ENCODE results near the gene SLC15A1. TPM values are rescaled to one million over a fixed set of nuclear protein-coding genes. Genes with fewer than 3 reads are reported as not detected.

The SLC15A1 gene
- polyA plus RNA-seq, 1 donor (not counting 4 experiments of a cell fraction or from before 2014, with no cell fraction given) = 0.10 TPM

- Histone ChIP-seq H3K27me3 (ENCODE audit: control insufficient read depth, extremely low read depth, insufficient read depth, low read length) (no peaks in the 10 kb centered on the region), H3K4me2 (ENCODE audit: control insufficient read depth, extremely low read depth, insufficient read depth, low read depth, low read length) (no peak overlapping the region), H3K36me3 (ENCODE audit: control insufficient read depth in 2 of 2, extremely low read depth in 1 of 2, insufficient read depth in 2 of 2, low read length in 2 of 2) (peaks cover 30 to 57% of the 10 kb centered on the region in 2 experiments), H4K20me1 (ENCODE audit: control insufficient read depth, extremely low read depth, insufficient read depth, low read length) (no peaks in the 10 kb centered on the region), H3K9me3 (ENCODE audit: control insufficient read depth, low read depth, low read length) (no peaks in the 10 kb centered on the region), H3K9ac (ENCODE audit: control insufficient read depth, extremely low read depth, insufficient read depth, low read length) (no peak overlapping the region), H2AFZ (ENCODE audit: control insufficient read depth, low read length) (no peak overlapping the region), H3K4me3 (ENCODE audit: control insufficient read depth in 2 of 3, extremely low read depth in 1 of 3, insufficient read depth in 2 of 3, low read depth in 1 of 3, low read length in 3 of 3) (no peak overlapping the region), H3K79me2 (ENCODE audit: control insufficient read depth, insufficient read depth, low read length) (no peaks in the 10 kb centered on the region), H3K9me1 (ENCODE audit: control insufficient read depth, extremely low read depth, insufficient read depth, low read length) (no peaks in the 10 kb centered on the region), H3K4me1 (ENCODE audit: control insufficient read depth, extremely low read depth, insufficient read depth, low read length) (no peaks in the 10 kb centered on the region), H3K27ac (ENCODE audit: control insufficient read depth, insufficient read depth, low read length) (no peak overlapping the region)
- no peak for DNase-seq (ENCODE audit: low read depth, low spot score)
- TF ChIP-seq CTCF (optimal IDR thresholded peaks at IDR 0.05 in 1 of 3, IDR thresholded peaks at IDR 0.05 in 1 of 3, conservative IDR thresholded peaks at IDR 0.05 in 1 of 3; ENCODE audit: extremely low read depth in 1 of 3, insufficient read depth in 2 of 3, low read length in 3 of 3) (no peak), EZH2 (IDR thresholded peaks at IDR 0.05; ENCODE audit: low read length) (no peak)
- dilution Hi-C loops (cut with MboI; ENCODE audit: extremely low pct_ligation_motif_present, low sequenced_read_pairs) = no loop called here
- FAIRE-seq = no peak
Observed at GRCh38 chr13:98795220-98795619, 42.7 kb upstream of the SLC15A1 start.

DNA sequence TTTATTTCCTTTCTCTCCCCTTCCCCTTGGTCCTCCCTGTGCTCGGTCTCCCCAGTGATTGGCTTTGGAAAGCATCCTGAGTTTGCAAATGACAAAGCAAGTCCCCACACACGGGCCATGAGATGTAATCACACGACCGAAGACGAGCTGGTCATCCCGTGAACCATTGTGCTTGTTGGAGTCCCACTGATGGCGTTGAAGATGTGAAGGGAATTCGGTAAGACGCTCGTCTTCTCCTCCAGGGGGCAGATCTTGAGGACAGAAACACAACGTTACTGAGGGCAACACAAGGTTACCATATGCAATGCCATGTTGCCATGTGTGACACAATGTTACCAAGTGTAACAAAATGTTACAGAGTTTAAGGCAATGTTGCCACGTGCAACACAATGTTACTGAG lies 42.0 kb upstream of the SLC15A1 start:
- DNase-seq (ENCODE audit: low read depth, low spot score) (no peak), FAIRE-seq (no peak)
- H4K20me1 ChIP-seq (ENCODE audit: control insufficient read depth, extremely low read depth, insufficient read depth, low read length) = no peaks in the 10 kb centered on the region
- dilution Hi-C loops (cut with MboI; ENCODE audit: extremely low pct_ligation_motif_present, low sequenced_read_pairs) = no loop called here
- H3K9me1 ChIP-seq (ENCODE audit: control insufficient read depth, extremely low read depth, insufficient read depth, low read length) = no peaks in the 10 kb centered on the region
- TF ChIP-seq EZH2 (IDR thresholded peaks at IDR 0.05; ENCODE audit: low read length) = no peak
- TF ChIP-seq CTCF (optimal IDR thresholded peaks at IDR 0.05 in 1 of 3, IDR thresholded peaks at IDR 0.05 in 1 of 3, conservative IDR thresholded peaks at IDR 0.05 in 1 of 3; ENCODE audit: extremely low read depth in 1 of 3, insufficient read depth in 2 of 3, low read length in 3 of 3) = no peak
- no peaks in the 10 kb centered on the region for H3K9me3 ChIP-seq (ENCODE audit: control insufficient read depth, low read depth, low read length)
- no peaks in the 10 kb centered on the region for H3K79me2 ChIP-seq (ENCODE audit: control insufficient read depth, insufficient read depth, low read length)
- no peak overlapping the region for H3K27ac ChIP-seq (ENCODE audit: control insufficient read depth, insufficient read depth, low read length)
- H3K27me3 ChIP-seq (ENCODE audit: control insufficient read depth, extremely low read depth, insufficient read depth, low read length) = no peaks in the 10 kb centered on the region
- H3K9ac ChIP-seq (ENCODE audit: control insufficient read depth, extremely low read depth, insufficient read depth, low read length) = no peak overlapping the region
- no peak overlapping the region for H2AFZ ChIP-seq (ENCODE audit: control insufficient read depth, low read length)
- H3K4me2 ChIP-seq (ENCODE audit: control insufficient read depth, extremely low read depth, insufficient read depth, low read depth, low read length) = no peak overlapping the region
- peaks cover 26 to 53% of the 10 kb centered on the region in 2 experiments for H3K36me3 ChIP-seq (ENCODE audit: control insufficient read depth in 2 of 2, extremely low read depth in 1 of 2, insufficient read depth in 2 of 2, low read length in 2 of 2)
- no peak overlapping the region for H3K4me3 ChIP-seq (ENCODE audit: control insufficient read depth in 2 of 3, extremely low read depth in 1 of 3, insufficient read depth in 2 of 3, low read depth in 1 of 3, low read length in 3 of 3)
- no peaks in the 10 kb centered on the region for H3K4me1 ChIP-seq (ENCODE audit: control insufficient read depth, extremely low read depth, insufficient read depth, low read length)

Measured in keratinocyte (primary cell).